MM.1S (cell line): Measurements from ENCODE around the gene SLC37A2.

Source experiments
- EZH2 ChIP-seq: fragments of 300-600 bp; sonication (generic); optimal IDR thresholded peaks from 2 replicates; pipeline ENCODE3; 2017; ENCODE audit warnings: low read depth, mild to moderate bottlenecking, antibody characterized with exemption, low read length, mixed read lengths
- EZH2phosphoT487 ChIP-seq: fragments of 300-600 bp; sonication (generic); IDR thresholded peaks from 2 replicates; pipeline ENCODE4 v1.6.1; 2018; ENCODE audit warnings: antibody characterized with exemption, low read length
- TF ChIP-seq, protein P1 (sequence below): fragments of 300-600 bp; sonication (generic); IDR thresholded peaks from 2 replicates; pipeline ENCODE4 v1.5.1; 2016; ENCODE audit warnings: antibody characterized with exemption, low read length, mixed read lengths

GRCh38 chr11:125091877-125092664 lies 29.0 kb downstream of the SLC37A2 start:
- TF ChIP-seq EZH2phosphoT487 (no peak), EZH2 (no peak)
- TF ChIP-seq, protein P1, sequence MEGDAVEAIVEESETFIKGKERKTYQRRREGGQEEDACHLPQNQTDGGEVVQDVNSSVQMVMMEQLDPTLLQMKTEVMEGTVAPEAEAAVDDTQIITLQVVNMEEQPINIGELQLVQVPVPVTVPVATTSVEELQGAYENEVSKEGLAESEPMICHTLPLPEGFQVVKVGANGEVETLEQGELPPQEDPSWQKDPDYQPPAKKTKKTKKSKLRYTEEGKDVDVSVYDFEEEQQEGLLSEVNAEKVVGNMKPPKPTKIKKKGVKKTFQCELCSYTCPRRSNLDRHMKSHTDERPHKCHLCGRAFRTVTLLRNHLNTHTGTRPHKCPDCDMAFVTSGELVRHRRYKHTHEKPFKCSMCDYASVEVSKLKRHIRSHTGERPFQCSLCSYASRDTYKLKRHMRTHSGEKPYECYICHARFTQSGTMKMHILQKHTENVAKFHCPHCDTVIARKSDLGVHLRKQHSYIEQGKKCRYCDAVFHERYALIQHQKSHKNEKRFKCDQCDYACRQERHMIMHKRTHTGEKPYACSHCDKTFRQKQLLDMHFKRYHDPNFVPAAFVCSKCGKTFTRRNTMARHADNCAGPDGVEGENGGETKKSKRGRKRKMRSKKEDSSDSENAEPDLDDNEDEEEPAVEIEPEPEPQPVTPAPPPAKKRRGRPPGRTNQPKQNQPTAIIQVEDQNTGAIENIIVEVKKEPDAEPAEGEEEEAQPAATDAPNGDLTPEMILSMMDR: no peak
